Measurements from ENCODE around the gene FAM162A. TPM values are rescaled to one million over a fixed set of nuclear protein-coding genes. Genes with fewer than 3 reads are reported as not detected.

The FAM162A gene
- total RNA-seq, 1 donor from 2014 or later = 20.6 TPM

- DNase-seq = no peak
These were observed 5.2 kb downstream of the FAM162A start for GRCh38 chr3:122389197-122389596.

DNA sequence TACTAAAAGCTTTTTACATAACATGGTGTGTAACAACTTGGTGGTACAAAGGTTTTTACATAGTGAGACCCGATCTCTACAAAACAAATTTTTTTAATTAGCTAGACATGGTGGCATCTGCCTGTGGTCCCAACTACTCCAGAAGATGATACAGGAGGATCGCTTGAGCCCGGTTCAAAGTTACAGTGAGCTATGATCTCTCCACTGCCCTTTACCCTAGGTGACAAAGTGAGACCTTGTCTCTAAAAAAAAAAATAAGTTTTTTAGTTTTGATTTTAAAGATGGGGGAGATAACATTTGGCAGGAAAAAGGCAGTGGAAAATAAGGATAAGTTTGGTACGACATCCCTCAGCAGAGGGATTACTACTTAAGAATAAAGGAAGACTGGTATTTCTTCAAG lies 5.9 kb downstream of the FAM162A start:
- DNase-seq = no peak

DNA sequence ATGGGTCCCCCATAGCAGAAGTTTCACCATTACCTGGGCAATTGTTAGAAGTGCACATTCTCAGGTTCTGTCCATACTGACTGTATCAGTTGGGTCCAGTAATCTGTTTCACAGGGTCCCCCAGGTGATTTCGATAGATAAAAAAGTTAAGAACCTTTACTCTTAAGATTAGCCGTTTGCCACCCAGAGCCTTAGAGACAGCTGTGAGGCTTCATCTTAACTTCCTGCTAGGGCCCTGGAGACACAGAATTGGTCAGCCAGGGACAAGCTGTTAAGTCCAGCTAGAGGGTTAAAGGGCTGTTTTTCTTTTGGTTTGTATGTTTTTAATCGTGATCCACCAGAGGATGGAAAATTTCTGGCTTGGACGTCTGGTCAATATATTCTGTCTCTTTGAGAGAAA lies 6.7 kb downstream of the FAM162A start:
- no peak for DNase-seq

DNA sequence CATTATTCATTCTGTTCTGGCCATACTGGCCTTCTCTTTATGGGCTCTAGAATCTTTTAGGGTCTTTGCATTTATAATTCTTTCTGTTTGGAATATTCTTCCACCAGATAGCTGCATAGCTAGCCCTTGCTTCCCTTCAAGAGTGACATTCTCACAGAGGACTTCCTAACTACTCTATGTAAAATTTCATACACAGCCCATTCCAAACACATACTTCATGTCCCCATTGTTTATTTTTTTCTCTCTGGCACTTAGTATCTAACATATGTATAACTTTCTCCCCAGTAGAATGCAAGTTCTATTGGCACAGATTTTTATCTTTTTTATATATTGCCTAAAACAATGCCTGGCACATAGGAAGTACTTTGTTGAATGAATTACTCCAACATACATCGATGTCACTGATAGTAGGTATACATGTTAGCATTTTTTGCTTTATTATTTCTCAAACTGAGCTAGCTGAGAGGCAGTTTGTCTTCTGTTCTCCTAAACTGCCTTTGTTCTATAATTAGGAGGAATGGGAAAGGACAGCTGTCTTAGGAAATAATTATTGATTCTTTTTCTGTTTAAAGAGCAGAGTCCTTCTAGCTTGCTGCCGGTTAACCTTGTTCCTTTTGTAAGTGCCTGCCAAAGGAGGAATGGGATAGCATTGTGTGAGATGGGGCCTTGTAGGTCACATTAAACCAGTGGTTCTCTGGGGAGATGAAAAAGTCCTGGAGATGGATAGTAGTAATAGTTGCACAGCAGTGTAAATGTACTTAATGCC lies 7.9 kb downstream of the FAM162A start:
- no peak for DNase-seq

GRCh38 chr3:122392868-122393844 lies 9.2 kb downstream of the FAM162A start:
- peak; percentile 27 for DNase-seq

DNA sequence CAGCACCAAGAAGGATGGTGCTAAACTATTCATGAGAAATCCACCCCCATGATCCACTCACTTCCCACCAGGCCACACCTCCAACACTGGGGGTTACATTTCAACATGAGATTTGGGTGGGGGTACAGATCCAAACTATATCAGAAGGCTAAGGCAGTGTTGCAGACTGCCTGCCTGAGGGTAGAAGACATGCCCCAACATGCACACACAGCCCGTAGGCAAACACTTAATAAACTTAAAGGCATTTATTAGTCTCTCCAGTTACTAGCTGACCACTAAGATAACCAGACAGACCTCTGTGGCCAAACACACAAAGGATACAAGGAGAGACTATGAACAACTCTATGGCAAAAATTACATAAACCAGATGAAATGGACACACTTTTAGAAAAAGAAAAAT lies 10.2 kb downstream of the FAM162A start:
- DNase-seq = no peak

GRCh38 chr3:122395582-122395981 lies 11.6 kb downstream of the FAM162A start:
- no peak for DNase-seq

- no peak for DNase-seq
These were observed 12.5 kb downstream of the FAM162A start for GRCh38 chr3:122396511-122396910.

DNA sequence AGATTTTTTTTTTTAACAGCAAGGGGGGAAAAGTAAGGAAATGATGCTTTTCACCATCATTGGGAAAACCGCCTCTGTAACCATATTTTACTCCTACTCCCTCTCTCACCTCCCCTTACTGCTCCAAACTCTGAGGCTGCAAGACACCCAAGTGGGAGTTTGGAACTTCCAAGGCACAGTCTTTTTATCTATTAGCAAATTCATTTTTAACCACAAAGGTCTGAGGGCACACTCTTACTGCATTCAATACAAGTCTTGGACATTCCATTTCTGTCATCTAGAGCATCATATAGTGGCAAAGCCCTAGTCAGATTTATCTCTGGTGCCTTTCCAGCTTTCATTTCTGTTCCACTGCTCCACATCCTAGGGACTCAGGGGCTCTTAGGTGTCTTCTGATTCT lies 13.2 kb downstream of the FAM162A start:
- DNase-seq = no peak

- no peak for DNase-seq
These were observed 14.9 kb downstream of the FAM162A start for GRCh38 chr3:122398920-122399319.

GRCh38 chr3:122403489-122403888 lies 19.5 kb downstream of the FAM162A start:
- DNase-seq = no peak

DNA sequence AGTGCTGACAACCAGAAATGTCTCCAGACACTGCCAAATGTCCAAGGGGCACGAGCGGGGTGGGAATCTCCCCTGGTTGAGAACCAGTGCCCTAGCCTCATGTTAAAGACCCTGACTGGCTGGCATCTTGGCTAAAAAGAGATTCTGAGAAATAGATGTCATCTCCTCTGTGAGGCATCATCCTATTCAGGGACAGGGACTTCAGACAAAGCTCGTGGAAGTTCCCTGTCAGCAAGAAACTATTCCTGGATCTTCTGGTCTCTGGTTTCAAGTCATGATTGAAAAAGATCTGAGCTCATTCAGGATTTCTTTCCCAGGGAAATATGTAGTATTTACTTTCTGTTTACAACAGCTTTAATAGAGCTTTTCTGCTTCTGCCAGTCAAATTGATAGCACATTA lies 21.0 kb downstream of the FAM162A start:
- DNase-seq = no peak

DNA sequence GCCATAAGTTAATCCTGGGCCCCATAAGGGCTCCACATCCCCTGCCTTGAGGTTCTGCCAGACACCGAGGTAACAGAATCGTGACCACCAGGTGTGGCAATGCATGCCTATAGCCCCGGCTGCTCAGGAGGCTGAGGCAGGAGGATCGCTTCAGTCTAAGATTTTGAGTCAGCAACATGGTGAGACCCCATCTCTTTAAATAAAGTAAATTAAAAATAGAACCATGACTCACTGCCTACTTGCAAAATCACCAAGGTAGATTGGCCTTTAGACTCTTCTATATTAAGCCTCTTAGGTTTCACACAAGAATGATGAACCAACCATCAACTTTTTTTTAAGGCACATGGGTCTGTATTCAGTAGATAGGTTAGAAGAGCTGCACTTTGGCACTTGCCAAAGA lies 22.2 kb downstream of the FAM162A start:
- no peak for DNase-seq

GRCh38 chr3:122407946-122408345 lies 24.0 kb downstream of the FAM162A start:
- no peak for DNase-seq

DNA sequence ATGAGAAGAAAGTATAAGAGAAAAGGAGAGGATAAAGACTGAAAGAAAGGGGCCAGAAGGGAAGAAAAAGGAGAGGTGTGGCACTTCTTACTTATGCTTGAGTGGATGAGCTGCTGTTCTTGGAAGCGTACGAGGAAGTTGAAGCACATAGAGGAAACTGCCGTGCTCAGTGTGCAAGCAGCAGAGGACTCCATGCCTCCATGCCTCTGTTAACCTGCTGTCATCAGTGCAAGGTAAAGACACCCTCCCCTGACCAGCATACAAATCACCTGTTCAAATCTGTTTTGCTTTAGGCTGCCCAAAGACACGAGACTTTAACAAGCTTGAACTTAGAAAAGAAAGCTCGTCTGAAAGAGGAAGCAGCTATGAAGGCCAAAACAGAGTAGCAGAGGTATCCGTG lies 25.5 kb downstream of the FAM162A start:
- no peak for DNase-seq

DNA sequence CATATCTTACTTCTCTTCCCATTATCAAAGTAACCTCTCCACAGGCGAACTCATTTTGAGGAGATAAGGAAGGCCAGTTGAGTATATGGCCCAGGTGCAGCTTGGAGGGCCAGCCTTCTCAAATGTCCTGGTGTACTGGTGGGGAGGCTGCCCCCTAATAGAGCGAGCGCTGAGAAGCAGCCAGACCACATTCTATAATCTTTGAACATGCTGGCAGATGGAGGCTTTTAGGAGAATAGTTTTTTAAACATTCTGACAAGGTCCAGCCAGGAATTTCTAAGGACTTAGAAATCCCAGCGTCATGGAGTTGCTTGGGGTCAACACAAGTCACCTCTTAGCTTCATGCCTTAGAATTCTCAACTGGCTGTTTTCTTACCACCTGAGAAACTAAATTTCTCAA lies 26.1 kb downstream of the FAM162A start:
- DNase-seq = no peak

- DNase-seq = no peak
These were observed 26.7 kb downstream of the FAM162A start for GRCh38 chr3:122410639-122411038.

- DNase-seq = no peak
These were observed 30.4 kb downstream of the FAM162A start for GRCh38 chr3:122414391-122414790.

GRCh38 chr3:122415104-122415744 lies 31.2 kb downstream of the FAM162A start:
- no peak for DNase-seq

- DNase-seq = no peak
These were observed 32.0 kb downstream of the FAM162A start, which contains the start of gene WDR5B for GRCh38 chr3:122415762-122416654. TSS of gene WDR5B (minus strand) at chr3:122416062. CDS start at chr3:122415528, 534 bp downstream.

- DNase-seq = no peak
These were observed 33.0 kb downstream of the FAM162A start for GRCh38 chr3:122416966-122417365.

GRCh38 chr3:122421101-122421500 lies 37.1 kb downstream of the FAM162A start:
- DNase-seq = no peak

Data from skin of body (tissue), 2 donors.